HG02798 (cell line): ENCODE measurements around the gene KCNK10.

Source experiments
- ATAC-seq: cut with Tn5 transposase; IDR thresholded peaks from one replicate; pipeline ENCODE4 v1.9.1; 2021; ENCODE audit warnings: mild to moderate bottlenecking; ENCODE audit not compliant: unreplicated experiment, poor library complexity

KCNK10 gene

DNA sequence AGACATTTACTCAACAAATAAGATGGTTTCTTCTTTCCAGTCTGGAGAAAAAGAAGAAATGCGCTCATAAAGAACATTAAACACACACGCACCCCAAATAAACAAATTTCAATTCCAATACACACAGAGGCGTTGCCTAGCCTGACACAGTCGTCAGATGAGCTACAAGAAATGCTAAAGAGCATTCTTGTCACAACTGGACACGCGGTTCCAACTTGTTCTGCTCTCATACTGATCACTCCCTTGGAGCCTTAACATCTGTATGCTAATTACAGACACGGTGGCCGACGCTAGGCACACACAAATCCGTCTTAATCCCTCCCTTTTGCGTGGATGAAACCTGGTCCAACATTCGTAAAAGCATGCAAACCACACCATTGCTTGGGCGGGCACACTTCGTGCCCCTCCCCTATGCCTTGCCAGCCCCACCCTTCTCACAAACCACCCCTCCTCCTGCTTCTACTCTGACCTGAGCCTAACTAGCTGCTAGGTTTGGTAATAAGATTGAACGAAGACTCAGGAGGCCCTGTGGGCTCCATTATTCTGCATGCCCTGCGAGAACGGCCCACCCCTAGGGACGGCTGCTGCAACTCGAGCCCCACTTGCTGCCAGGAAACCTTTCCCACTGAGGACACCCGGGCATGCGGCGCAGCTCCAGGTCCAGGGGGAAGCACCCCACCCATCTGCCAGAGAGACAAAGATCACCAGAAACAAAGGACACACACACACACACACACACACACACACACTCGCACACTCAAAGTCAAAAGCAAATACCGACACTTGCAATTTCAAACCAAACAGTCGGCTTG is 1.2 kb downstream of the KCNK10 start:
- ATAC-seq = no peak

DNA sequence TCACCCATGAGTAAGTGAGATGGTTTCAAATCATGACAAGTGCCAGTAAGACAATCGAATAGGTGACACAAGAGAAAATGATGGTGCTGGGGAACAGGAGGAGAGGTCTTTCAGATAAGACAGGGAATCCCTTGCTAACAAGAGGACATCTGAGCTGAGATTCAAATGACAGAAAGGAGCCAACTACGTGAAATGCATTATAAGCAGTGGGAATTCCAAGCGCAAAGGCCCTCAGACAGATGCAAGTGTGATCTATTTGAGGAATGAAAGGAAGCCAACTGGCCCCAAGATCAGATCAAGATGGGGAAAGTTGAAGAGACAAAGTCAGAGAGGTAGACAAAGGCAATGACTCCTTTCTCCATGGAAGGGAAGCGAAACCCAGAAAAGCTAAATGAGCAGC is 4.7 kb downstream of the KCNK10 start:
- ATAC-seq = no peak

DNA sequence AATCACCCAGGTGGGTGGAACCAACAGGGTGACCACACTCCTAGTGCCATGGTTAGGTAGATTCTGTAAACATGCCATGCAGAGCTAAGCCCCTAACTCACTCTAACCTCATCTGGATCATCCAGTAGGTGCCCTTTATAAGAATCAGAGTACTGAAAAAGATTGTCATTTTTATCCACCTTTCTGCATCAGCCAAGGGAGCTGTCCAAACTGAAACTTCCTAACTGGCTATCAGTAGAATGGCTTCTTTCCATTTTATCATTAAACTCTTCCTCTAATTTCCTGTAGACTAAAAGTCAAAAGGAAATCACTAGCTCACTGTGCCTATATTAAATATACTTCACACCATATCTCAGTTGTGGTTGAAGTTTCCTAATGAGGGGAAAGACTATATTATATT is 6.5 kb downstream of the KCNK10 start:
- no peak for ATAC-seq

DNA sequence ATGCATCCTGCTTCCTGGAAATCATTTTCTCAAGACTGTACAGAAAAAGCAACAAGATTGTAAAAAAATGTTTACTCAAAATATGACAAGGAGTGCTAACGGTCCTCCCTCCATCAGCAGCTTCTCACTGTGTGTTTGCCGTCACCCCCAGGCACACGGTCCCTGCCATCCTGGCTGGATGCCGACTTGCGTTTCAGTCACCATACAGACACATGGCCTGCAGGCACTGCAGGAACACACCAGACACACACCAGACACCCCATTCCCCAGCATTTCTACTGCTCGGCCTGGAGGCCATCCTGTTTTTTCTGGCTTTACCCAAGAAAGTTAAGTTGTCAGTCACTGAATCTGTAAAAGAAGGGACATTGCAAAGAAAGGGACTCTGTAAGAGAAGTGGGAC is 10.8 kb downstream of the KCNK10 start:
- no peak for ATAC-seq

DNA sequence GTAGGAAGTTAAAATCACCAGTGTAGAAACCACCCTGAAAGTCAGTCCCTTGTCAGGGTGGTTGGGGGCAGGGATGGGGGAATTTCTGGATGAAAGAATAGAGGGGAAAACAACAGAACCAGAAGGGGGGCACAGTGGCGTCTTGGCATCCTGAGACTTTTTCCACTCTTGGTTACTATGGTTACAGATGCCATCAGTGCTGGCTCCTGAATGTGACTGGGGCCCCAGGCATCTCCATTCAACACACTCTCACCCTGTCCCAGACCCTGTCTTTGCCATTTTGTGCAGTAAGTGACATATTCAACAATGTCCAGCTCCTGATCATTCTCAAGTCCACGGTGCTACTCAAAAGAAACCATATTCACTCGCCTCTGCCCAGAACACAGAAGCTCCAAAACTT is 11.3 kb downstream of the KCNK10 start:
- ATAC-seq = no peak

DNA sequence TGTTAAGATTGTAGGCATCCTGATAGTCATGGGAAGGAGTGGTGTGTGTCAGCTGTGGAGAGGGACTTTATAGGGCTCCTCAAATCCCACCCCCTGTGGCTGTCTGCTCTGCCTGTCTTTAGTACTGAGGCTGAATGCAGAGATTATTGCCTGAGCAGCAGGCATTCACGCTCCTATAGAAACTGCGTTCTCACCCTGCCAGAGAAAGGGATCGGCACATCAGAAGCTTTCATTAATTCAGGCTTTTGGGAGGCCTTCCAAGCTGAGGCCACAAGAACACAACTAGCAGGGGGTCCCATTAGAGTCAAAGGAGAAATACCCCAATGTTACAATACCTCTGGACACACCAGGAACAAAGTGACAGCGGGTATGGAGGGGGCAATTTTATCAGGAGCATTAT is 12.6 kb downstream of the KCNK10 start:
- ATAC-seq = no peak

DNA sequence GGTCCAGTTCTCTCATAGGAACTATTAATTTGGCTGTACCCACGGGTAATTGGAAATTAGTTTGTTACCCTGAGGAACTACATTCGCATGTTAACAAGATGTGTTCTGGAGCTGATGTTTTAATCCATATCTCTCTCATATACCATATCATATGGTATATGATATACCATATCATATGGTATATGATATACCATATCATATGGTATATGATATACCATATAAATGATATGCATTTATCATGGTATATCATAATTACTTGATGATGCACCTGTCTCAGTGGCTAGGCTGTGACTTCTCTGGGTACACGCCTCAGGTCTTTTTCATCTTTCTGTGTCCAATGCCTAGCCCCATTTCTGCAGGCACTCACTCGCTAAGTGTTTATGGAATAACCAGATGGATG is 13.0 kb downstream of the KCNK10 start:
- no peak for ATAC-seq

DNA sequence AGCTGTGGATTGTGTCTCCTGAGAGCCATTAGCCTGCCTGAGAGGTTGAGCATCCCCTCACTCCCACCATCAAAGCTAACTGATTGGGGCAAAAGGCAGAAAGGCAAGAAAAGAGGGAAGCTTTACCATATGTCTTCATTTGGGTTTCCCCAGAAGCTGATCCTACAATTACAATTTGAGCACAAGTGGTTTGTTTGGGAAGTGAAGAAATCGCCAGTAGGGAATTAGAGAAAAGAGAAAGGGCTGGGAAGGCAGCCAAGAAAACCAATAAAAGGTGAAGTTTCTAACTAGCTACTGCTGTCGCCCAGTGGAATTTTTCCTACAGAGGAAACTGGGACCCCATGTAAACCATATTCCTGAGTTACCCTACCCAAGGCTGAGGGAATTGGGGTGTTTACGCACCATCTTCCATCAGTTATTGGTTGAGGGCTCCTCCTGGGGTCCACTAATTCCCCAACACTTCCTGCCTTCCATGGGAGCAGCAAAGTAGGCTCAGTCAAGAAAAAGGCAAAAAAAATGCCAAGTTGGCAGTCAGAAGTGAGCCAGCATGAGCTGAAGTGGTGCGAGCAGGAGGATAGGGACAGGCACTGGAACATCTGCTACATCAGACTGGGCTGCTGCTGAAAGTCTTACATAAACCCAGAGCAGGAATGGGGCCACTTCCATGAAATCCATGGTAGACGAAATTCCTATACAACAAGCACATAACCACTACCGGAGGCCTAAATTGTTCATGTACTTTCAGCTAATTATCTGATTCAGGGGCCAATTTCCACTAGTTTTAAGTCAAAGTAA is 17.3 kb downstream of the KCNK10 start:
- no peak for ATAC-seq

DNA sequence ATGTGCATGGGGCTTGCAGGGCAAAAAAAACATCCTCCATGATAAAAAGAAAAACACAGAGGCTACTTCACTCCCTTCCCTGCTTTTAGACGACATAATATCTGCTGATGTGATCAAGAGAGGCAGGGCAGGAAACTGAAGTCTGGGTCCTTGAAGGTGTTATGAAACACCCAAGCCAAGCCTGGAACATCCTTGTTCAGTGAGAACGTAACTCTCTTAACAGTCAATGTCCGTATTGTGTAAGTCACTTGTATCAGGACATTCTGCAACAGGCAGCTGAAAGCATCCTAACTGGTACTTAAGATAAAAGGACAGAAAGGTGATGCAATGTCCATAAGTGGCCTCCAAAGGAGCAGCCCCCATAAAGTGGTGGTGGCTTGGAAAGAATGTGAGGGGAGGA is 20.0 kb downstream of the KCNK10 start:
- ATAC-seq = no peak

DNA sequence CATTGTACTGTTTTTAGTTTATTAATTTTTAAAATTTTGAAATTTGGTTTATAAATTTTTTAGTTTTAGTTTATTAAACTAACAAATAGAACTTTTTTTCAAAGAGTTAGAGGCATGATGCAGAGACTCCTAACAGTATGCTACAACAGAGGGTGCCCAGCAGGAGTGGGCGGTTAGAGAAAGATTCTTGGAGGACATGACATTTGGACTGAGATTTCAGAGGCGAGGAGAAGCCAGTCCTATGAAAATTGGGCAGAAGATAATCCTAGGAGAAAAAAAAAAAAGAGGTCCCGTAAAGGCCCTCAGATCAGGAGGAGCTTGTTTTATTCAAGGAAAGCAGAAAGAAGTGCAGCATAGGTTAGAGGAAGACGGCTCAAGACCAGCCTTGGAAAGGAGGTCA is 21.7 kb downstream of the KCNK10 start:
- no peak for ATAC-seq

DNA sequence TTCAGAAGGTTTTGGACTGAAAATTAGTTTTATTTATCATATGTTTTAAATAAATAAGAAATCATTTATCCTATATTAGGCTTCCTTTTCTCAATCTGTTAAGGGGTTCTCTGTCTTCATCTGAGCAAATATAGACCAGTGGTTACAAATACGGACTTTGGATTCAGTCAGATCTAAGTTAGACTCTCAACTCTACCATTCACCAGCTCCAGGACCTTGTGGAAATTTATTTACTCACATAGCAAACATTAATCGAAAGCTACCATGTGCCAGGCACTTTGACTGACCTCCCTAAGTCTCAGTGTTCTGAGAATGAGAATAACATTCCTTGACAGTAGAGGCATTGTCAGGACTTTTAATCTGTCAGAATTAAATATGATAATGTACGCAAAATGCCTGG is 22.3 kb downstream of the KCNK10 start:
- no peak for ATAC-seq

DNA sequence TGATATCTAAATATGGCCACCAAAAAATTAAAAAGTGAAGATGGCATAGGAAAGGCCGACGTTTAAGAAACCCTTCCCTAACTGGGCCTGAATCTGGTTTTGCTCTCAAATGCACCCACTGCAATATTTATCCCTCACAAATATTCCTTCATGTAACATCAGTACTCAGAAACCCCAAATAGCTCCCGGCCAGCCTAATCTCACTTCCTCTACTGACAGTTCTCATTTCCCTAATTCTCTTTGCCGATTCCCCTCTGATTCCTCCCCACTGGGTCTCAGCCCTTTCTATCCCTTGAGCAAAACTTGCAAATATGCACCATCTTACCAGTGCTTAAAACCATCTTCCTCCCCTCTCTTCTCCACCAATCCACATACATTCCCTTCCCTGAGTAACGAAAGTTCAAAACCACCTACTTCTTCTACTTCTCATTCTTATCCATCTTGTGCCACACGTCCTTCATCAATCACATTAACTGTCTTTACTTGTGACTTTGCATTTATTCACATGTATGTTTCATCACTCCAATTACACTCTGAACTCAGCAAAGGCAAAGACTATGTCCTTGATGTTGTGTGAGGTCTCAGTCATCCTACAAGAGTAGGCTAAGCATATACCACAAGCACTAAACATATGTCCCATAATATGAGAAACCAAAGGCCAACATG is 23.1 kb downstream of the KCNK10 start:
- no peak for ATAC-seq

DNA sequence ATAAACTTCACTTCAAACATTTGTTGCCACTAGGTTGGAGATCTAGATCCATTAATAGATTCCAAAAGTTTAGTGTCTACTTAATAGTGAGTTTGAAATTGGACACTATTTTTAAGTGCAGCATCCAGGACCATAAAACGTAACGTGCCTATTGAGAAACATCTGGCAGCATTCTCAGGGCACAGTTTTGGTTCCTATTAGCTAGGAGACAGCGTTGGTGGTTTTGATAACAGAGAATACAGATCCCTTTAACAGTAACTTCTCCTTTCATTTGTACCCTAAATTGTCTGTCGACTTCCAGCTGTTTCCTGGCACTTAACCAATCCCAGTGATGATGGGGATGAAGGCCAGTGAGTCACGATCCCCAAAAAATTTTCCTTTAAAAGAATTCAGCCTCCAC is 25.8 kb downstream of the KCNK10 start:
- ATAC-seq = no peak

DNA sequence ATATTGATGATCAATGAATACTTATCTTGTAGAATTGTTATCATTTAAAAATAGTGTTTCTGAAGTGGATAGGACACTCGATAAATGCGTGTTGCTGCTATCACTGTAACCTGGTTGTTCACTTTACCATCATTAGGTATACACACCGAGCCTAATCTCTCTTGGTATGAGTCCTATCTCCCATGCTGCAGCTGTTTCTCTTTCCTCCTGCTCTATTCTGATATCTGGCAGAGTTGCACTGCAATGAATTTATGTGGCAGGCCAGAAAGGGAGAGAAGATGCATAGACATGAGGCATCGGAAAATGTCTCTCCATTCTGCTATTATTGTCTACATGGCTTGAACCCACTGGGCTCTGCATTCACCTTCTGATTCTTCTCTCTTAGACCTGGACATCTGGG is 26.7 kb downstream of the KCNK10 start:
- ATAC-seq = no peak

DNA sequence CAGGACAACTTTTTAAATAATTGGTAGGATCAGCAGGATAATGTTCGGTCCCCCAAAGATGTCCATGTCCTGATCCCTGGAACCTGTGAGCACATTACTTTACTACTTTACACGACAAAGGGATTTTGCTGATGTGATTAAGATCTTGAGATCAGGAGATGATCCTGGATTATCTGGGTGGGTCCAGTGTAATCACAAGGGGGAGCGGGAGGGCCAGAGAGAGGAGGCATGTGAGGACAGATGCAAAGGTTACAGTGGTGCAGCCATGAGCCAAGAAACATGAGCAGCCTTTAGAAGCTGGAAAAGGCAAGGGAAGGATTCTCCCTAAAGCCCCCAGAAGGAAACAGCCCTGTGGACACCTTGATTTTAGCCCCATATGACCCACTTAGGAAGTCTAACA is 33.1 kb downstream of the KCNK10 start:
- no peak for ATAC-seq

DNA sequence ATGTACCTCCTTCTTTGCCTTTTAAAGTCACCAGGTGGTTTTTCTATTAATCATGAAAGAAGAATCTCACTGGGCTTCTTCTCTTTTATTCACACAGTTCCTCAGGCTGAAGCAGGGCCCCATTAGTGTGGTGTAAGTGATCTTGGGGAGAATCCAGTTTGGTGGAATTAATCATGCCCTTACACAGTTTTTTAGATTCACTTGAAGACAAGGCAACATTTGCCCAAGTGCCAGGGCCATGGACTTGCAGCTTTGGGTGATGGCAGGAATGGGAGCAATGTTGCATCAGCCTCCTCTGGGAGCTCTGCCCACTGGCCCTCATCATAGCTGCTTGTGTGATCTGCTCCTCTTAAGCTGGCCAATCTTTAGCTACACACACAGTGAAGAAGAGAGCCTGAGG is 33.8 kb downstream of the KCNK10 start:
- ATAC-seq = no peak

DNA sequence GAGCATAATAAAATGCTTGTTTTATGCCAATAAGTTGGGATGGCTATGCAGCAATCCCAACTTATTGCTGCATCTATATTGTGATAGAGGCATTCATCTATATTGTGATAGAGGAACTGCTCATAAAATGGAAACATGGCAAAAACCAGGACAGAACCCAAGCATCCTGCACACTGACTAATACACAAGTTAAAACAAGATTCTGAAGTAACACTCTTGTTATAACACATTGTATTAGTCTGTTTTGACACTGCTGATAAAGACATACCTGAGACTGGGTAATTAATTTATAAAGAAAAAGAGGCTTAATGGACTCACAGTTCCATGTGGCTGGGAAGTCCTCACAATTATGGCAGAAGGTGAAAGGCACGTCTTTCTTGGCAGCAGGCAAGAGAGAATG is 36.8 kb downstream of the KCNK10 start:
- no peak for ATAC-seq

DNA sequence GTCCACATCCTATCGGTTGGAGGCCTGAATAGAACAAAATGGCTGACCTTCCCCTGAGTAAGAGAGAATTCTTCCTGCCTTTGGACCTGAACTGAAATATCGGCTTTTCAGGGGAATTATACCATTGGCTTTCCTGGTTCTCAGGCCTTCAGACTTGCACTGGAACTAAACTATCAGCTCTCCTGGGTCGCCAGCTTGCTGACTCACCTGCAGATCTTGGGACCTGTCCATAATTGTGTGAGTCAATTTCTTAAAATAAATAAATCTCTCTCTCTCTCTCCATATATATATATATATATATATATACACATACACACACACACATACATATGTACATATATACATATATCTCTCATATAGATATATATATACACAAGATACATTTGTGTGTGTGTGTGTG is 41.6 kb downstream of the KCNK10 start:
- no peak for ATAC-seq

DNA sequence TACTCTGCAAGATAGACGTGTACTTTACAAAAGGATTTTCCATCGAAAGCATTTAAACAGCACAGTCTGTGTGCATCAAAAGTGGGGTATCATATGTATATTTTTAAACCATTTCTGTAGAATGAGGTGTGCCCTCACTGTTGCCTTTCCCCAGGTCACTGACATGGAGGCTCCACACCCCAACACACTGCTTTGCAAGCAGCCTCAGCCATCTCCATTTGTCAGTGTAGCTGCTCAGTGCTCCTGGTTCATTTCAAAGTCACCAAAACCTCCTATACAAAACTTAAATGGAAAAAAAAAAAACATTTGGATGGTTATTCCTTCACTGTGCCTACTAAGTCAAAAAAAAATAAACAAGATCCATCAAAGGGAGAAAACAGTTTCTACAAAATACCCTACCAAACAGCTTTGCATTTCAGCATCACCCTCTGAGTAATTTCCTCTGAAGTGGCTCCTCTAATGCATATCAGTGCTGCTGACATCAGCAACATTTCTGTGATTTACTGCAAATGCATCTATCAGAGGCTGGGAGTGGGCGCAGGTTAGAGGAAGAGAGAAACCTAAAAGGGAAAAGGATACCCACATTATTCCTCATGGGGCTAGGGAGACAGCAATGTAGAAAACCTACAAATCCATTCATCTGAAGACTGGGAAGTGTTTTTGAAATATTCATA is 46.0 kb downstream of the KCNK10 start:
- no peak for ATAC-seq

DNA sequence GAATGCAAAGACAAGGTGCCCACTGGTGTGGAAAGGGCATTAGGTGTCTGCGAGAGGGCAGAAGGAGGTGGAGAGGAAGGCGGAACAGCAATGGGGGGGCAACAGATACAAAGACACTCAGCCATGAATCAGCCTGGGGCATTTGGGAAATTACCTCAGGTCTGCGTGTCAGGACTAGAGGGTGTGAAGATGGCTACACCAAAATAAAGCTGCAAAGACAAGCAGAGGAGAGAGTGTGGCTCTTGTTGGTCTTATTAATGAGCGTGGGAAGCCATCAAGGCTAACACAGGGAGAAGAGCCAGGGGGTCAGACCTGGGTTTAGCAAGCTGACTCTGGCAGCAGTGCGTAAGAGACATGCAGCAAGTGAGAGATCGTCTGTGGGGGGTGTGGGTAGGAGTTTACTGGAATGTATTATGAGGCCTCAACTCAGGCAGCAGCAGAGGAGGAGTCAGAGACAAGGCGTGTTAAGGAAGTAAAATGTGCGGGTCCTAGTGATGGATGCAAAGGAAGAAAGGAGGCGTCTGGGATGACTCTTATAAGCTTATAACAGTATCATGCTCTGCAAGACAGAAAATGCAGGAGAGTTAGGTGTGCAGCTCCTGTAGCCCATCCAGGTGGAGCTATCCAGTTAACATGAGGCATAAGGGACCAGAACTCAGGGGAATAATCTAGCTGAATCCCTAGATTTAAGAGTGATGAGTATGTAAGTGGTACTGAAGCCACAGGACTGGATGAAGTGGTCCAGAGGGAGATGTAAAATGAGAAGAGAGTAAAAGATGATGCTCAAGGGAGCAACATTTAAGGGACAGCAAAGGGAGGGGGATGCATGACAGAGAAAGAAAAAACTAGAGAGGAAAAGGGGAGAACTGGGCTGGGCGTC is 50.4 kb downstream of the KCNK10 start:
- no peak for ATAC-seq
